Left ventricle myocardium inferior (tissue), 1 donor: Measurements from ENCODE around the gene EXOC7. TPM values are rescaled to one million over a fixed set of nuclear protein-coding genes. Genes with fewer than 3 reads are reported as not detected.

Source experiments
- DNase-seq: peaks from one replicate; pipeline ENCODE4 v3.0.0-alpha.2; 2020
- H3K27ac ChIP-seq: fragments of 200-600 bp; replicated peaks from 2 replicates; pipeline ENCODE4 v1.8.0; 2021
- H3K27me3 ChIP-seq: fragments of 200-600 bp; 2 replicates; pipeline ENCODE4 v1.8.0; 2021; ENCODE audit warnings: low read depth
- H3K36me3 ChIP-seq: fragments of 200-600 bp; 2 replicates; pipeline ENCODE4 v1.8.0; 2021
- H3K4me1 ChIP-seq: fragments of 200-600 bp; 2 replicates; pipeline ENCODE4 v1.8.0; 2021
- H3K4me3 ChIP-seq: fragments of 200-600 bp; 2 replicates; pipeline ENCODE4 v1.8.0; 2021; ENCODE audit warnings: mild to moderate bottlenecking, moderate library complexity
- H3K9me3 ChIP-seq: fragments of 200-600 bp; replicated peaks from 2 replicates; pipeline ENCODE4 v1.8.0; 2021
- CTCF ChIP-seq: fragments of 200-600 bp; IDR thresholded peaks from 2 replicates; pipeline ENCODE4 v1.8.0; 2021; ENCODE audit warnings: antibody characterized with exemption, mild to moderate bottlenecking, borderline replicate concordance
- intact Hi-C: fragments of 100-400 bp; cut with micrococcal nuclease; formaldehyde crosslinking; loops from one replicate; pipeline ENCODE4 v1.11.0; 2022
- total RNA-seq: library from RNA; stranded (reverse); fragmentation: NEBNext Ultra II Directional; extraction: Animal tissue kit (Norgen Biotek cat#: 25700); gene quantifications from one replicate; pipeline ENCODE4 v1.2.1, GENCODE V29; 2021
- donor health status: DM: no; HTN: yes; CAD: no; lungs with severe emphysema.

EXOC7 gene
- total RNA-seq, 1 donor from 2014 or later, result 81.1 TPM

GRCh38 chr17:76097716-76098295 lies 5.8 kb downstream of the EXOC7 start:
- intact Hi-C loops, result no loop called here
- peaks cover 90% of the 10 kb centered on the region for H3K36me3 ChIP-seq
- DNase-seq, result no peak
- no peak overlapping the region for H3K4me3 ChIP-seq
- no peaks in the 10 kb centered on the region for H3K27me3 ChIP-seq
- no peak for TF ChIP-seq CTCF
- H3K4me1 ChIP-seq, result peaks cover 14% of the 10 kb centered on the region
- no peaks in the 10 kb centered on the region for H3K9me3 ChIP-seq
- no peak overlapping the region for H3K27ac ChIP-seq

- no peak overlapping the region for H3K27ac ChIP-seq
- H3K9me3 ChIP-seq, result no peaks in the 10 kb centered on the region
- intact Hi-C loops, result no loop called here
- H3K27me3 ChIP-seq, result no peaks in the 10 kb centered on the region
- no peak for DNase-seq
- H3K36me3 ChIP-seq, result peaks cover 94% of the 10 kb centered on the region
- H3K4me3 ChIP-seq, result no peak overlapping the region
- no peak for TF ChIP-seq CTCF
- H3K4me1 ChIP-seq, result no peaks in the 10 kb centered on the region
Measured at GRCh38 chr17:76095943-76096342, 7.6 kb downstream of the EXOC7 start.

GRCh38 chr17:76094046-76094445 lies 9.5 kb downstream of the EXOC7 start:
- no peak for TF ChIP-seq CTCF
- Histone ChIP-seq H3K4me3 (no peak overlapping the region), H3K9me3 (no peaks in the 10 kb centered on the region), H3K27me3 (no peaks in the 10 kb centered on the region), H3K27ac (no peak overlapping the region), H3K4me1 (peaks cover 9% of the 10 kb centered on the region), H3K36me3 (peaks cover 94% of the 10 kb centered on the region)
- DNase-seq, result no peak
- intact Hi-C loops, result no loop called here

- Histone ChIP-seq H3K36me3 (peaks cover 98% of the 10 kb centered on the region), H3K4me1 (peaks cover 9% of the 10 kb centered on the region), H3K27ac (no peak overlapping the region), H3K4me3 (no peak overlapping the region), H3K9me3 (no peaks in the 10 kb centered on the region), H3K27me3 (no peaks in the 10 kb centered on the region)
- no peak for DNase-seq
- intact Hi-C loops, result no loop called here
- TF ChIP-seq CTCF, result no peak
Measured at GRCh38 chr17:76092526-76093413, 10.8 kb downstream of the EXOC7 start.

GRCh38 chr17:76091526-76092286 lies 11.9 kb downstream of the EXOC7 start:
- intact Hi-C loops, result no loop called here

More at GRCh38 chr17:76091526-76092286, 11.9 kb downstream of the EXOC7 start:
- DNase-seq, result no peak
- no peak for TF ChIP-seq CTCF
- Histone ChIP-seq H3K4me3 (no peak overlapping the region), H3K27me3 (no peaks in the 10 kb centered on the region), H3K27ac (no peak overlapping the region), H3K4me1 (peaks cover 9% of the 10 kb centered on the region), H3K36me3 (peaks cover 98% of the 10 kb centered on the region), H3K9me3 (no peaks in the 10 kb centered on the region)
